HAP-1 (cell line): ENCODE measurements around the gene MDH1.
"Not testable (repeated sequence)": the region's sequence is repeated elsewhere in the genome, so short reads cannot be mapped to it uniquely, and the experiment has no call there.

ENCODE experiments used
- DNase-seq, 2 experiments: peaks; one replicate each; pipeline ENCODE4 v3.0.0-alpha.2; 2016 to 2020; ENCODE audit warnings: low spot score in 2 of 2
- H3K27me3 ChIP-seq: fragments of 250-450 bp; sonication (Bioruptor Pico); 2 replicates; pipeline ENCODE4 v1.5.1; 2020; ENCODE audit warnings: low read depth, mild to moderate bottlenecking, moderate library complexity
- H3K36me3 ChIP-seq: fragments of 250-450 bp; sonication (Bioruptor Pico); replicated peaks from 2 replicates; pipeline ENCODE4 v1.5.1; 2020; ENCODE audit warnings: mild to moderate bottlenecking
- H3K4me1 ChIP-seq: fragments of 250-450 bp; sonication (Bioruptor Pico); 2 replicates; pipeline ENCODE4 v1.5.1; 2020; ENCODE audit warnings: mild to moderate bottlenecking
- H3K4me3 ChIP-seq: fragments of 250-450 bp; sonication (Bioruptor Pico); 2 replicates; pipeline ENCODE4 v1.5.1; 2020; ENCODE audit warnings: mild to moderate bottlenecking, moderate library complexity
- H3K9me3 ChIP-seq: fragments of 250-450 bp; sonication (Bioruptor Pico); 2 replicates; pipeline ENCODE4 v1.5.1; 2020; ENCODE audit warnings: mild to moderate bottlenecking, moderate library complexity
- in situ Hi-C: fragments of 300-500 bp; cut with MboI; formaldehyde crosslinking; loops from 3 replicates; pipeline ENCODE4 v1.14.3; 2020; ENCODE audit warnings: low sequenced_read_pairs, inconsistent platforms, mixed read lengths

The MDH1 gene

GRCh38 chr2:63573726-63574345 is 14.9 kb upstream of the MDH1 start:
- H3K4me1 ChIP-seq, H3K9me3 ChIP-seq, DNase-seq, H3K4me3 ChIP-seq, H3K27me3 ChIP-seq, H3K36me3 ChIP-seq, in situ Hi-C loops: not testable (repeated sequence)

- in situ Hi-C loops, result no loop called here
- peaks cover 4% of the 10 kb centered on the region; the same call in 1 of the 2 replicates for H3K4me1 ChIP-seq
- H3K4me3 ChIP-seq, result no peak overlapping the region
- H3K36me3 ChIP-seq, result no peaks in the 10 kb centered on the region
- no peak for DNase-seq
- no peaks in the 10 kb centered on the region for H3K27me3 ChIP-seq
- H3K9me3 ChIP-seq, result no peaks in the 10 kb centered on the region
Observed at GRCh38 chr2:63576546-63576945, 12.2 kb upstream of the MDH1 start.

DNA sequence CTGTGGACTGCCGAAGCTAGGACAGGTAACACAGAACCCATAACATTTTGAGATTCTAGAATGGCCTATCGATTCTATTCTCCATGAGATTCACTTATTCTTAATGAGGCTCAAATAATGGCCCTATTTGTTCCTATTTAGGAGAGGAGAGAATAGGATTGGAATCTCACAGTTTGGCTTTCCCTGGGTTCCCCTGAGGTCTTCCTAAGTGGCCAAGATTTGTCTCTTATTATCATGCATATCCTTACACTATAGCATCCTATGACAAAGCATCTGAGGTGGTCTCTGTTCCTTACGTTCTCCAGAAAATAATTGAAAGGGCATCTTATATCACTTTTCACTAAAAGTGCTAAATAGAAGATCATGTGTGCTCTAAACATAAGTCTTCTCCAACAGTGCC is 10.0 kb upstream of the MDH1 start:
- Histone ChIP-seq H3K4me3 (no peak overlapping the region), H3K9me3 (no peaks in the 10 kb centered on the region), H3K36me3 (no peaks in the 10 kb centered on the region), H3K4me1 (peaks cover 4% of the 10 kb centered on the region; the same call in 1 of the 2 replicates), H3K27me3 (no peaks in the 10 kb centered on the region)
- in situ Hi-C loops, result no loop called here
- no peak for DNase-seq

DNA sequence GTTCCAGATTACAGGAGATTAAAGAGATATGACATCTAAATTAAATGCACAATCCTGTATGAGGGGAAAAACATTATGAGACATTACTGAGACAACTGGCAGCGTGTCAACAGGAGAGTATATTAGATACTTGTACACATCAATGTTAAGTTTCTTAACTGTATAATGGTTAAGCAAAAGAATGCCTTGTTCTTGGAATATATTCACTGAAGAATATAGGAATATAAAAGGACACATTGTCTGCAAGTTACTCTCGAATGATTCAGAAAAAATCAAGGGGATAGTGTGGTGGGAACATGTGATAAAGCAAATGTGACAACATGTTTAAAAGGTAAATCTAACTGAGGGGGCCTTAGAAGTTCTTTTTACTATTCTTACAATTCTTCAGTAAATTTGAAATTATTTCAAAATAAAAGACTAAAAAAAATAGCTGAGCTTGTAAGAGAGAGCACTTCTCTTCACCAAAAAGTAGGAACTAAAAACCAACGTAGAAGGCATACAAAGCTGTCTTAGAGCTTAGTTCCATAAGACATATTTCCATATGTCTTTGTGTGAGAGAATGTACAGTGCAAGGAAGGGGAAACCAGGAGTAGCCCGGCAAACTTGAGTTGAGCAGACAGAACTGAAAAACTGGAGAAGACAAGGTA is 8.0 kb upstream of the MDH1 start:
- H3K27me3 ChIP-seq, result no peaks in the 10 kb centered on the region
- no peaks in the 10 kb centered on the region for H3K36me3 ChIP-seq
- in situ Hi-C loops, result no loop called here
- no peaks in the 10 kb centered on the region for H3K9me3 ChIP-seq
- H3K4me1 ChIP-seq, result peaks cover 4% of the 10 kb centered on the region; the same call in 1 of the 2 replicates
- H3K4me3 ChIP-seq, result no peak overlapping the region
- no peak for DNase-seq

GRCh38 chr2:63581298-63581961 is 7.3 kb upstream of the MDH1 start:
- H3K9me3 ChIP-seq, result no peaks in the 10 kb centered on the region
- no peak overlapping the region for H3K4me3 ChIP-seq
- peaks cover 4% of the 10 kb centered on the region; the same call in 1 of the 2 replicates for H3K4me1 ChIP-seq
- DNase-seq, result no peak
- H3K36me3 ChIP-seq, result no peaks in the 10 kb centered on the region
- in situ Hi-C loops, result no loop called here
- H3K27me3 ChIP-seq, result no peaks in the 10 kb centered on the region

DNA sequence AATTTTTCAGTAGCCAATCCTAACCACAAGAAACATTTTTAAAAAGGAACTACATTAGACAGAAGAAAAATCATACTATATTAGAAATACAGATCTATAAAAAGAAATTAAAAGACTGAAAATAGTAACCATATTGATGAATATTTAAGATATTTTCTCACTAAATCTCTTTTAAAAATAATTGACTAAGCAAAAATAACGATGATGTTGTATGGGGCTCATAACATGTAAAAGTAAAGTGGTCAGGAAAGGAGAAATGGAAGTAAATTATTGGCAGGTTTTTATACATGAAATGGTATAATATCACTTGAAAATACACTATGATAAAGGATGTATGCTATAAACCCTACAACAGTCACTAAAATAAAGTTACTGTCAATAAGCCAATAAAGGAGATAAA is 5.9 kb upstream of the MDH1 start:
- in situ Hi-C loops, result no loop called here
- no peaks in the 10 kb centered on the region for H3K36me3 ChIP-seq
- no peaks in the 10 kb centered on the region for H3K9me3 ChIP-seq
- H3K27me3 ChIP-seq, result no peaks in the 10 kb centered on the region
- 0 out of 2 replicates have a peak, but pooled peaks cover 2% of the 10 kb centered on the region for H3K4me1 ChIP-seq
- H3K4me3 ChIP-seq, result no peak overlapping the region
- DNase-seq, result no peak

GRCh38 chr2:63587814-63588384 is 864 bp upstream of the MDH1 start:
- in situ Hi-C loops, result no loop called here
- Histone ChIP-seq H3K9me3 (no peaks in the 10 kb centered on the region), H3K27me3 (no peaks in the 10 kb centered on the region), H3K36me3 (no peaks in the 10 kb centered on the region), H3K4me3 (peak overlapping the region; percentile 86), H3K4me1 (peaks cover 26% of the 10 kb centered on the region)
- no peak for DNase-seq

DNA sequence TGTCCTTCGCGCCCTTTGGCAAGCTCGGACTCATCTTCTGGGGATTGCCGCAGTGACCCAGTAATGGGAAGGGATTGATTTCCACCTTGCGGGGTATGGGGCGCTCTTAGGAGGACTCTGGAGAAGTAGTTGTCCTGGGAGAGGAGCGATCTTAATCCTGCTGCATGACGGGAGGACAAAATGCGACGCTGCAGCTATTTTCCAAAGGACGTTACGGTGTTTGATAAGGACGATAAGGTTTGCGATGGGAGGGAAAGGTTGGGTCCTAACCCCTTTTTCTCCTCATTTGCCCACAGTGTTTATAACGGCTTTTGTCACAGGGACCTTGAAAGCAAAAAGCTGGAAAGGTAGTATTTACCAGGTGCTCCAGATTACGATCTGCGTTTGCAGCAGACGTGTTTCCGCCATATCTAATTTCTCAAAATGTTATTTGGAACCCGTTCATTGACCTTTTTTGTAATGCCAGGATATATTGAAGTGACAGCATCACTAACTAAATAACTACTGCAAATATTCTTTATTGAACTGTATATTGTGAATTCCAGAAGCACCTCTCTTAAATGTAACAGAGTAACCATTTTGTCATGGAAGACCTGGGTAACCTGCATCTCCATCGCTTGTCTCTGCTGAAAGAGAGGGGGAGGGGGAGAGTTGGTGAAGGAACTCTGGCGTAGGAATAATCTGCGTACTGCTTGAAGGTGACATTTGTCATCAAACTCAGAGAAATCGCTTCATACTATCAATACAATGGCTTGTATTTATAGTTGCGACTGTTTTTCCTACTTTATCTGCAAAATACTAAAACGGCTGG is 590 bp downstream of the MDH1 start:
- Histone ChIP-seq H3K27me3 (no peaks in the 10 kb centered on the region), H3K9me3 (no peaks in the 10 kb centered on the region), H3K4me3 (peak overlapping the region; percentile 86), H3K36me3 (no peaks in the 10 kb centered on the region; the same call in 1 of the 2 replicates), H3K4me1 (peaks cover 36% of the 10 kb centered on the region)
- in situ Hi-C loops, result no loop called here
- DNase-seq, result peak; percentile 45 to 50

- H3K4me1 ChIP-seq, result peaks cover 39% of the 10 kb centered on the region
- H3K36me3 ChIP-seq, result peaks cover 12% of the 10 kb centered on the region
- H3K9me3 ChIP-seq, result no peaks in the 10 kb centered on the region
- no peak overlapping the region for H3K4me3 ChIP-seq
- in situ Hi-C loops, result no loop called here
- DNase-seq, result peak; percentile 34 to 76
- no peaks in the 10 kb centered on the region for H3K27me3 ChIP-seq
Observed at GRCh38 chr2:63590626-63591408, 2.1 kb downstream of the MDH1 start.

DNA sequence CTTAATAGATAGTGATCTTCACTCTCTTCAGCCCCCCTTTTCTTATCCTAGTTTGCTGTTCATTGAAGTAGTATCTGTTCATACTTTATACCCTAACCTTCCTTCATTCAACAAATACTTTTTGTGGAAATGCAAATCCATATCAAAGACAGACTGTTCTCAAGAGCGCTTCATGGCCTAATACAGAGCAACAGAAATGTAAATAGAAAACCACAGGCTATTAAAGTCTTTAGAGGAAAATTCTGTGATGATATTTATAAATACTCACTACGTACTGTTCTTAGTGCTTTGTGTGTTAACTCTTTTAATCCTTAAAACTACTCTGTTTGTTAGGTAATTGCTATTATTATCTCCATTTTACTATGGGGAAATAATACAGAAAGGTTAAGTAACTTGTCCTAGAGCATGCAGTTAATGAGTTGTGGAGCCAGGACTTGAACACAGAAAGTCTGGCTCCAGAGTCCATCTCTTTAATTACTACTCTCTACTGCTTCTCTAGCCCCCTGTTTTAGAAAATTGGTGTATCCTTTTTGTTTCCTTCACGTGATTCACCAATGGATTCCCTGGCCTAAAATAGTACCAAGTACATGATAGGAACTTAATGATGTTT is 2.9 kb downstream of the MDH1 start:
- Histone ChIP-seq H3K27me3 (no peaks in the 10 kb centered on the region), H3K9me3 (no peaks in the 10 kb centered on the region), H3K36me3 (peaks cover 17% of the 10 kb centered on the region), H3K4me1 (peaks cover 39% of the 10 kb centered on the region), H3K4me3 (no peak overlapping the region)
- in situ Hi-C loops, result no loop called here
- DNase-seq, result peak in 1 of 2 experiments; percentile 80

- H3K27me3 ChIP-seq, result no peaks in the 10 kb centered on the region
- DNase-seq, result peak in 1 of 2 experiments; percentile 28
- H3K4me3 ChIP-seq, result no peak overlapping the region
- in situ Hi-C loops, result no loop called here
- peaks cover 23% of the 10 kb centered on the region for H3K36me3 ChIP-seq
- H3K4me1 ChIP-seq, result peaks cover 38% of the 10 kb centered on the region
- H3K9me3 ChIP-seq, result no peaks in the 10 kb centered on the region
Observed at GRCh38 chr2:63594660-63595059, 5.9 kb downstream of the MDH1 start.

- Histone ChIP-seq H3K4me1 (peaks cover 20% of the 10 kb centered on the region), H3K9me3 (no peaks in the 10 kb centered on the region), H3K36me3 (peaks cover 41% of the 10 kb centered on the region), H3K4me3 (no peak overlapping the region), H3K27me3 (no peaks in the 10 kb centered on the region)
- in situ Hi-C loops, result no loop called here
- DNase-seq, result no peak
Observed at GRCh38 chr2:63596401-63596883, 7.7 kb downstream of the MDH1 start.
